PC-3 (cell line): ENCODE data around the gene GABBR2. TPM values are rescaled to one million over a fixed set of nuclear protein-coding genes. Genes with fewer than 3 reads are reported as not detected.
"Not testable (repeated sequence)": the region's sequence is repeated elsewhere in the genome, so short reads cannot be mapped to it uniquely, and the experiment has no call there.

Experiments used
- ATAC-seq: fragments of 200-7000 bp; cut with Tn5 transposase; 2 replicates; pipeline ENCODE4 v1.9.1; 2020; ENCODE audit warnings: mild to moderate bottlenecking, moderate library complexity
- BruUV-seq: library from RNA; stranded (reverse); fragments of 400-500 nt; replicated peaks from 2 replicates; lab custom pipeline; 2021; lab: Mats Ljungman, UMichigan
- CTCF ChIA-PET: fragments of 300-600 bp; sonication (Branson Sonifier 250); formaldehyde crosslinking; loops from one replicate; lab custom pipeline; 2022; ENCODE audit warnings: antibody characterized with exemption; lab: Charles Lee
- POLR2A ChIA-PET: fragments of 300-600 bp; sonication (Branson Sonifier 250); formaldehyde crosslinking; loops from one replicate; lab custom pipeline; 2022; ENCODE audit warnings: antibody characterized with exemption; ENCODE audit not compliant: unreplicated experiment; lab: Charles Lee
- DNase-seq: peaks from one replicate; pipeline ENCODE4 v3.0.0-alpha.2; 2015
- H2AFZ ChIP-seq: fragments of 300-600 bp; sonication (generic); 2 replicates; pipeline ENCODE4 v1.6.0; 2016; ENCODE audit warnings: antibody characterized with exemption, low read length
- H3F3A ChIP-seq: fragments of 300-600 bp; sonication (generic); one replicate; pipeline ENCODE4 v1.6.0; 2017; ENCODE audit warnings: antibody characterized with exemption, low read length, control low read depth, mild to moderate bottlenecking; ENCODE audit not compliant: unreplicated experiment
- H3K27ac ChIP-seq: fragments of 300-600 bp; sonication (generic); 2 replicates; pipeline ENCODE4 v1.5.1; 2016; ENCODE audit warnings: mild to moderate bottlenecking, low read length
- H3K27me3 ChIP-seq: fragments of 300-600 bp; sonication (generic); 2 replicates; pipeline ENCODE4 v1.6.1; 2016; ENCODE audit warnings: low read length, mixed read lengths
- H3K36me3 ChIP-seq: fragments of 300-600 bp; sonication (generic); 2 replicates; pipeline ENCODE4 v1.6.1; 2016; ENCODE audit warnings: low read depth, mixed run types, low read length, mixed read lengths
- H3K4me1 ChIP-seq: fragments of 300-600 bp; sonication (generic); 2 replicates; pipeline ENCODE4 v1.5.1; 2016; ENCODE audit warnings: low read length; ENCODE audit not compliant: insufficient read depth
- H3K4me2 ChIP-seq: fragments of 300-600 bp; sonication (generic); 2 replicates; pipeline ENCODE4 v1.6.0; 2016; ENCODE audit warnings: low read length
- H3K4me3 ChIP-seq: fragments of 300-600 bp; sonication (generic); 2 replicates; pipeline ENCODE4 v1.5.1; 2016; ENCODE audit warnings: mild to moderate bottlenecking, low read length, mixed read lengths
- H3K79me2 ChIP-seq: fragments of 300-600 bp; sonication (generic); 2 replicates; pipeline ENCODE4 v1.6.1; 2017; ENCODE audit warnings: low read length, mixed read lengths
- H3K9ac ChIP-seq: fragments of 300-600 bp; sonication (generic); 2 replicates; pipeline ENCODE4 v1.6.0; 2016; ENCODE audit warnings: mild to moderate bottlenecking, low read length
- H3K9me2 ChIP-seq: fragments of 300-600 bp; sonication (generic); replicated peaks from 2 replicates; pipeline ENCODE4 v1.6.1; 2016; ENCODE audit warnings: mixed run types, low read length, mixed read lengths
- H3K9me3 ChIP-seq: fragments of 300-600 bp; sonication (generic); 2 replicates; pipeline ENCODE4 v1.6.1; 2016; ENCODE audit warnings: low read length, mixed read lengths
- H4K20me1 ChIP-seq: fragments of 300-600 bp; sonication (generic); 2 replicates; pipeline ENCODE4 v1.6.1; 2016; ENCODE audit warnings: low read length, mixed read lengths
- CTCF ChIP-seq: fragments of 300-600 bp; sonication (generic); conservative IDR thresholded peaks from 2 replicates; pipeline ENCODE4 v1.5.1; 2017; ENCODE audit warnings: antibody characterized with exemption, low read depth, mild to moderate bottlenecking, low read length
- EZH2 ChIP-seq: fragments of 300-600 bp; sonication (generic); IDR thresholded peaks from one replicate; pipeline ENCODE4 v1.6.1; 2017; ENCODE audit warnings: antibody characterized with exemption, mild to moderate bottlenecking, low read length; ENCODE audit not compliant: unreplicated experiment
- EZH2phosphoT487 ChIP-seq: fragments of 300-600 bp; sonication (generic); IDR thresholded peaks from 2 replicates; pipeline ENCODE4 v1.6.1; 2018; ENCODE audit warnings: mild to moderate bottlenecking, antibody characterized with exemption, low read length, borderline replicate concordance
- intact Hi-C: fragments of 100-400 bp; cut with micrococcal nuclease; formaldehyde crosslinking; loops from 2 replicates; pipeline ENCODE4 v1.9.0; 2023
- total RNA-seq: library from RNA; depleted of rRNA; stranded (reverse); fragments of >200 nt; gene quantifications from 2 replicates; pipeline ENCODE4 v1.2.3, GENCODE V29; 2014

The GABBR2 gene
- total RNA-seq, 1 experiment from 2014 or later: 0.44 TPM

- BruUV-seq: no TSS peak
- H4K20me1 ChIP-seq: no peaks in the 10 kb centered on the region
- ATAC-seq (no peak), DNase-seq (no peak)
- ChIA-PET POLR2A (no interaction called here), CTCF (no interaction called here)
- no peak overlapping the region for H2AFZ ChIP-seq
- intact Hi-C loops: no loop called here
- H3K4me3 ChIP-seq: no peak overlapping the region
- no peak overlapping the region for H3K4me2 ChIP-seq
- H3K27ac ChIP-seq: no peak overlapping the region
- TF ChIP-seq EZH2phosphoT487 (no peak), EZH2 (no peak), CTCF (no peak)
- H3F3A ChIP-seq: no peaks in the 10 kb centered on the region
- no peaks in the 10 kb centered on the region for H3K9me2 ChIP-seq
- no peak overlapping the region for H3K9ac ChIP-seq
- no peaks in the 10 kb centered on the region for H3K4me1 ChIP-seq
- no peaks in the 10 kb centered on the region for H3K9me3 ChIP-seq
- no peaks in the 10 kb centered on the region for H3K36me3 ChIP-seq
- H3K79me2 ChIP-seq: no peaks in the 10 kb centered on the region
- peaks cover 10% of the 10 kb centered on the region; the same call in 1 of the 2 replicates for H3K27me3 ChIP-seq
These were observed 119.6 kb downstream of the GABBR2 start for GRCh38 chr9:98589102-98589501.

- POLR2A ChIA-PET, H2AFZ ChIP-seq, H3K27me3 ChIP-seq, H3F3A ChIP-seq, DNase-seq, H3K4me1 ChIP-seq, H3K4me3 ChIP-seq, ATAC-seq, H3K27ac ChIP-seq, H4K20me1 ChIP-seq, H3K36me3 ChIP-seq, H3K9me2 ChIP-seq, CTCF ChIA-PET, BruUV-seq, H3K9me3 ChIP-seq, H3K4me2 ChIP-seq, H3K79me2 ChIP-seq, intact Hi-C loops, H3K9ac ChIP-seq: not testable (repeated sequence)
These were observed 123.8 kb downstream of the GABBR2 start for GRCh38 chr9:98584853-98585438.

- Histone ChIP-seq H3K4me1 (no peaks in the 10 kb centered on the region), H3K9me2 (no peaks in the 10 kb centered on the region), H3K36me3 (no peaks in the 10 kb centered on the region), H3K27me3 (peaks cover 3% of the 10 kb centered on the region; the same call in 1 of the 2 replicates), H3F3A (no peaks in the 10 kb centered on the region), H3K9me3 (no peaks in the 10 kb centered on the region), H3K4me3 (no peak overlapping the region), H4K20me1 (no peaks in the 10 kb centered on the region), H3K79me2 (no peaks in the 10 kb centered on the region), H2AFZ (no peak overlapping the region), H3K27ac (no peak overlapping the region), H3K4me2 (no peak overlapping the region), H3K9ac (no peak overlapping the region)
- CTCF ChIA-PET: no interaction called here
- ATAC-seq (no peak), DNase-seq (no peak)
- intact Hi-C loops: no loop called here
- POLR2A ChIA-PET: interaction anchor here (0.7 kb wide), 1 partner anchor 110 kb away, joined by 4 read pairs; no protein-coding TSS in a partner anchor
- TF ChIP-seq EZH2phosphoT487: no peak
- TF ChIP-seq EZH2: no peak
- TF ChIP-seq CTCF: no peak
- no TSS peak for BruUV-seq
These were observed 124.7 kb downstream of the GABBR2 start for GRCh38 chr9:98584059-98584458.
